ENCODE results near the gene CYP3A4.

CYP3A4 gene

GRCh38 chr7:99752356-99752755 lies 31.6 kb downstream of the CYP3A4 start:
- TF ChIP-seq POLR2AphosphoS5 (IDR thresholded peaks at IDR 0.05; ENCODE audit: low read depth, low read length) (no peak), TAF1 (IDR thresholded peaks at IDR 0.05; ENCODE audit: borderline replicate concordance, insufficient read depth, low read length) (no peak), SIN3A (IDR thresholded peaks at IDR 0.05; ENCODE audit: borderline replicate concordance, insufficient read depth, low read length) (no peak), FOXP2 (optimal IDR thresholded peaks at IDR 0.05; ENCODE audit: borderline replicate concordance, extremely low read depth, extremely low read length, insufficient read depth) (no peak), REST (IDR thresholded peaks at IDR 0.05; ENCODE audit: insufficient read depth in 1 of 2, low read depth in 2 of 2, low read length in 2 of 2) (no peak)

- TF ChIP-seq FOXP2 (optimal IDR thresholded peaks at IDR 0.05; ENCODE audit: borderline replicate concordance, extremely low read depth, extremely low read length, insufficient read depth) (no peak), REST (IDR thresholded peaks at IDR 0.05; ENCODE audit: insufficient read depth in 1 of 2, low read depth in 2 of 2, low read length in 2 of 2) (no peak), SIN3A (IDR thresholded peaks at IDR 0.05; ENCODE audit: borderline replicate concordance, insufficient read depth, low read length) (no peak), POLR2AphosphoS5 (IDR thresholded peaks at IDR 0.05; ENCODE audit: low read depth, low read length) (no peak), TAF1 (IDR thresholded peaks at IDR 0.05; ENCODE audit: borderline replicate concordance, insufficient read depth, low read length) (no peak)
These were observed 35.0 kb downstream of the CYP3A4 start for GRCh38 chr7:99748846-99749579.

GRCh38 chr7:99742737-99743394 lies 41.1 kb downstream of the CYP3A4 start:
- TF ChIP-seq REST (IDR thresholded peaks at IDR 0.05; ENCODE audit: insufficient read depth in 1 of 2, low read depth in 2 of 2, low read length in 2 of 2): no peak
- no peak for TF ChIP-seq FOXP2 (optimal IDR thresholded peaks at IDR 0.05; ENCODE audit: borderline replicate concordance, extremely low read depth, extremely low read length, insufficient read depth)
- TF ChIP-seq SIN3A (IDR thresholded peaks at IDR 0.05; ENCODE audit: borderline replicate concordance, insufficient read depth, low read length): no peak
- TF ChIP-seq TAF1 (IDR thresholded peaks at IDR 0.05; ENCODE audit: borderline replicate concordance, insufficient read depth, low read length): no peak
- TF ChIP-seq POLR2AphosphoS5 (IDR thresholded peaks at IDR 0.05; ENCODE audit: low read depth, low read length): no peak

- no peak for TF ChIP-seq REST (IDR thresholded peaks at IDR 0.05; ENCODE audit: insufficient read depth in 1 of 2, low read depth in 2 of 2, low read length in 2 of 2)
- TF ChIP-seq POLR2AphosphoS5 (IDR thresholded peaks at IDR 0.05; ENCODE audit: low read depth, low read length): no peak
- TF ChIP-seq FOXP2 (optimal IDR thresholded peaks at IDR 0.05; ENCODE audit: borderline replicate concordance, extremely low read depth, extremely low read length, insufficient read depth): no peak
- no peak for TF ChIP-seq SIN3A (IDR thresholded peaks at IDR 0.05; ENCODE audit: borderline replicate concordance, insufficient read depth, low read length)
- no peak for TF ChIP-seq TAF1 (IDR thresholded peaks at IDR 0.05; ENCODE audit: borderline replicate concordance, insufficient read depth, low read length)
These were observed 42.6 kb downstream of the CYP3A4 start for GRCh38 chr7:99741441-99741795.

Measured in PFSK-1 (cell line).